HG03025 (cell line): ENCODE measurements around the gene HSD11B1.

Experiments
- ATAC-seq: cut with Tn5 transposase; IDR thresholded peaks from one replicate; pipeline ENCODE4 v1.9.1; 2021; ENCODE audit warnings: mild to moderate bottlenecking, moderate library complexity; ENCODE audit not compliant: unreplicated experiment, low FRiP score

Gene HSD11B1

GRCh38 chr1:209778102-209778501 is 73.5 kb downstream of the HSD11B1 start:
- ATAC-seq: no peak

- ATAC-seq: no peak
These were observed 75.6 kb downstream of the HSD11B1 start for GRCh38 chr1:209780268-209780667.

DNA sequence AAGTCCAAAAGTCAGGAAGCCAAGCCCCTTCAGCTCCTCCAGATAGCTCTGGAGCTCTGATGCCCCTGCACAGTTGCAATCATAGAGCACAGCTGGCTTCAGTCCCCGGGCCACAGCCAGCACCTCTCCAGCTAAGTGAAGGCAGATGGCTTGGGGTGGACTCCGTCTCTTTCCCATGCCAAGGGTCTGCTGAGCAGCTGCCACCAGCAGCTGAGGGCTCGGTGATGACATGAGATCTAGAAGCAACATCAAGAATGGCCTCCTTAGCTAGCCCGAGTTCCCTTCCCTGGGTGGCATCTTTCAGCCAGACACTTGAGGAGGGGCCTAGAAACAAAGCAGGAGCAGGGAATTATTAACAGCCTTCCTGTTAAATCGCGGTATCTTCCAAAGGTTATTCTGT is 78.7 kb downstream of the HSD11B1 start:
- no peak for ATAC-seq
